ENCODE results near the gene ATP11A. TPM values are rescaled to one million over a fixed set of nuclear protein-coding genes. Genes with fewer than 3 reads are reported as not detected.

ATP11A gene
- total RNA-seq, 2 donors from 2014 or later = 10.9 to 89.3 TPM

GRCh38 chr13:112657850-112658445 is 31.9 kb upstream of the ATP11A start:
- Histone ChIP-seq H3K4me3 (no peak overlapping the region), H3K27ac (no peak overlapping the region), H3K27me3 (replicated peaks; ENCODE audit: insufficient read depth) (no peaks in the 10 kb centered on the region), H3K9me3 (no peaks in the 10 kb centered on the region), H3K36me3 (no peaks in the 10 kb centered on the region), H3K4me1 (replicated peaks) (no peaks in the 10 kb centered on the region)
- intact Hi-C loops (cut with DNase I) = no loop called here
- TF ChIP-seq POLR2AphosphoS5 (IDR thresholded peaks at IDR 0.05) = no peak
- TF ChIP-seq CTCF (IDR thresholded peaks at IDR 0.05) = no peak
- no peak for TF ChIP-seq POLR2A (IDR thresholded peaks at IDR 0.05)
- DNase-seq (ENCODE audit: low spot score) = no peak
- 50% methylated on average over 14 of the region's 14 CpGs for WGBS

- DNase-seq (ENCODE audit: low spot score) = no peak
- Histone ChIP-seq H3K27me3 (replicated peaks; ENCODE audit: insufficient read depth) (no peaks in the 10 kb centered on the region), H3K4me3 (no peak overlapping the region), H3K36me3 (no peaks in the 10 kb centered on the region), H3K9me3 (no peaks in the 10 kb centered on the region), H3K4me1 (replicated peaks) (no peaks in the 10 kb centered on the region), H3K27ac (no peak overlapping the region)
- 50% methylated on average over 1 of the region's 1 CpG for WGBS
- intact Hi-C loops (cut with DNase I) = no loop called here
- no peak for TF ChIP-seq CTCF (IDR thresholded peaks at IDR 0.05)
- no peak for TF ChIP-seq POLR2AphosphoS5 (IDR thresholded peaks at IDR 0.05)
- no peak for TF ChIP-seq POLR2A (IDR thresholded peaks at IDR 0.05)
Measured at GRCh38 chr13:112658808-112659207, 31.0 kb upstream of the ATP11A start.

- H3K9me3 ChIP-seq = no peaks in the 10 kb centered on the region
- WGBS = 92% methylated on average over 2 of the region's 2 CpGs
- no peaks in the 10 kb centered on the region for H3K27me3 ChIP-seq (replicated peaks; ENCODE audit: insufficient read depth)
- H3K4me3 ChIP-seq = no peak overlapping the region
- DNase-seq (ENCODE audit: low spot score) = no peak
- H3K36me3 ChIP-seq = no peaks in the 10 kb centered on the region
- no peaks in the 10 kb centered on the region for H3K4me1 ChIP-seq (replicated peaks)
- no peak for TF ChIP-seq CTCF (IDR thresholded peaks at IDR 0.05)
- no peak for TF ChIP-seq POLR2A (IDR thresholded peaks at IDR 0.05)
- TF ChIP-seq POLR2AphosphoS5 (IDR thresholded peaks at IDR 0.05) = no peak
- intact Hi-C loops (cut with DNase I) = no loop called here
- H3K27ac ChIP-seq = no peak overlapping the region
Measured at GRCh38 chr13:112661291-112661690, 28.5 kb upstream of the ATP11A start.

GRCh38 chr13:112664501-112665203 is 25.2 kb upstream of the ATP11A start:
- DNase-seq (ENCODE audit: low spot score) = no peak
- no peaks in the 10 kb centered on the region for H3K4me1 ChIP-seq (replicated peaks)
- intact Hi-C loops (cut with DNase I) = no loop called here

More at GRCh38 chr13:112664501-112665203, 25.2 kb upstream of the ATP11A start:
- H3K4me3 ChIP-seq = no peak overlapping the region
- WGBS = 70% methylated on average over 22 of the region's 22 CpGs
- H3K36me3 ChIP-seq = no peaks in the 10 kb centered on the region
- H3K9me3 ChIP-seq = no peaks in the 10 kb centered on the region
- no peak overlapping the region for H3K27ac ChIP-seq
- TF ChIP-seq CTCF (IDR thresholded peaks at IDR 0.05) = no peak
- no peak for TF ChIP-seq POLR2A (IDR thresholded peaks at IDR 0.05)
- no peak for TF ChIP-seq POLR2AphosphoS5 (IDR thresholded peaks at IDR 0.05)
- H3K27me3 ChIP-seq (replicated peaks; ENCODE audit: insufficient read depth) = no peaks in the 10 kb centered on the region
